Activated CD8-positive, alpha-beta T cell treated with anti-CD3 and anti-CD28 coated beads for 36 hours (primary cell): ENCODE measurements around the gene ARPC1A. TPM values are rescaled to one million over a fixed set of nuclear protein-coding genes. Genes with fewer than 3 reads are reported as not detected.
A peak's percentile ranks its signal among the peaks of the same experiment; 100 is the strongest.

ENCODE experiments used
- ATAC-seq: fragments of 200-7000 bp; cut with Tn5 transposase; one replicate; pipeline ENCODE4 v1.10.0; 2021; ENCODE audit warnings: mild to moderate bottlenecking, moderate library complexity
- CTCF ChIA-PET: fragments of 350-600 bp; sonication (Branson Sonifier 250); formaldehyde crosslinking; loops from one replicate; lab custom pipeline; 2021; ENCODE audit warnings: antibody characterized with exemption; lab: Charles Lee
- POLR2A ChIA-PET: fragments of 350-600 bp; sonication (Branson Sonifier 250); formaldehyde crosslinking; loops from one replicate; lab custom pipeline; 2021; ENCODE audit warnings: antibody characterized with exemption; lab: Charles Lee
- DNase-seq: peaks from one replicate; pipeline ENCODE4 v3.0.0-alpha.2; 2020
- H3K27ac Mint-ChIP-seq: one replicate; pipeline ENCODE4 v1.8.0; 2021; ENCODE audit warnings: mild to moderate bottlenecking, mixed read lengths
- H3K27me3 Mint-ChIP-seq: one replicate; pipeline ENCODE4 v1.8.0; 2021; ENCODE audit warnings: mixed read lengths
- H3K36me3 Mint-ChIP-seq: one replicate; pipeline ENCODE4 v1.8.0; 2021; ENCODE audit warnings: low read depth, mixed read lengths
- H3K4me1 Mint-ChIP-seq: one replicate; pipeline ENCODE4 v1.8.0; 2021; ENCODE audit warnings: low read depth, mixed read lengths
- H3K4me3 Mint-ChIP-seq: one replicate; pipeline ENCODE4 v1.8.0; 2021; ENCODE audit warnings: mild to moderate bottlenecking, moderate library complexity, mixed read lengths
- H3K9me3 Mint-ChIP-seq: one replicate; pipeline ENCODE4 v1.8.0; 2021; ENCODE audit warnings: mixed read lengths
- intact Hi-C: fragments of 100-400 bp; cut with micrococcal nuclease; formaldehyde crosslinking; loops from one replicate; pipeline ENCODE4 v1.10.0; 2022
- total RNA-seq, 2 experiments: library from RNA; stranded (reverse); gene quantifications; one replicate each; pipeline ENCODE4 v1.2.3, GENCODE V29; 2021
- TF ChIP-seq, protein P1 (sequence below): fragments of 200-600 bp; IDR thresholded peaks from one replicate; pipeline ENCODE4 v1.8.0; 2022; ENCODE audit warnings: antibody characterized with exemption, mild to moderate bottlenecking

Gene ARPC1A
- total RNA-seq, 2 experiments from 2014 or later, result 45.4 to 45.8 TPM

- POLR2A ChIA-PET, result interaction anchor here (1.1 to 5.1 kb wide), 3 partner anchors 10 to 14 kb away, joined by 3 to 58 read pairs (median 4); partner anchors contain the start of genes BUD31 and PDAP1
- intact Hi-C loops, result no loop called here
- Mint-ChIP-seq H3K4me3 (no peak overlapping the region), H3K36me3 (peaks cover 58% of the 10 kb centered on the region), H3K27me3 (no peaks in the 10 kb centered on the region), H3K4me1 (peaks cover 25% of the 10 kb centered on the region), H3K27ac (peak overlapping the region; percentile 45), H3K9me3 (no peaks in the 10 kb centered on the region)
- CTCF ChIA-PET, result interaction anchor here (1.5 kb wide), 1 partner anchor 9 kb away, joined by 4 read pairs; no protein-coding TSS in a partner anchor
- TF ChIP-seq, protein P1, sequence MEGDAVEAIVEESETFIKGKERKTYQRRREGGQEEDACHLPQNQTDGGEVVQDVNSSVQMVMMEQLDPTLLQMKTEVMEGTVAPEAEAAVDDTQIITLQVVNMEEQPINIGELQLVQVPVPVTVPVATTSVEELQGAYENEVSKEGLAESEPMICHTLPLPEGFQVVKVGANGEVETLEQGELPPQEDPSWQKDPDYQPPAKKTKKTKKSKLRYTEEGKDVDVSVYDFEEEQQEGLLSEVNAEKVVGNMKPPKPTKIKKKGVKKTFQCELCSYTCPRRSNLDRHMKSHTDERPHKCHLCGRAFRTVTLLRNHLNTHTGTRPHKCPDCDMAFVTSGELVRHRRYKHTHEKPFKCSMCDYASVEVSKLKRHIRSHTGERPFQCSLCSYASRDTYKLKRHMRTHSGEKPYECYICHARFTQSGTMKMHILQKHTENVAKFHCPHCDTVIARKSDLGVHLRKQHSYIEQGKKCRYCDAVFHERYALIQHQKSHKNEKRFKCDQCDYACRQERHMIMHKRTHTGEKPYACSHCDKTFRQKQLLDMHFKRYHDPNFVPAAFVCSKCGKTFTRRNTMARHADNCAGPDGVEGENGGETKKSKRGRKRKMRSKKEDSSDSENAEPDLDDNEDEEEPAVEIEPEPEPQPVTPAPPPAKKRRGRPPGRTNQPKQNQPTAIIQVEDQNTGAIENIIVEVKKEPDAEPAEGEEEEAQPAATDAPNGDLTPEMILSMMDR, result no peak
- ATAC-seq (no peak), DNase-seq (no peak)
Observed at GRCh38 chr7:99395616-99396327, 70.1 kb downstream of the ARPC1A start.

GRCh38 chr7:99396418-99397296, 71.0 kb downstream of the ARPC1A start:
- DNase-seq (no peak), ATAC-seq (no peak)
- Mint-ChIP-seq H3K4me3 (no peak overlapping the region), H3K36me3 (peaks cover 59% of the 10 kb centered on the region), H3K27ac (peak overlapping the region; percentile 45), H3K9me3 (no peaks in the 10 kb centered on the region), H3K4me1 (peaks cover 28% of the 10 kb centered on the region), H3K27me3 (no peaks in the 10 kb centered on the region)
- TF ChIP-seq, protein P1, result no peak
- intact Hi-C loops, result no loop called here
- ChIA-PET POLR2A (interaction anchor here (1.1 to 5.1 kb wide), 2 partner anchors 10 to 12 kb away, joined by 3 to 58 read pairs; partner anchors contain the start of genes BUD31 and PDAP1), CTCF (interaction anchor here (1.5 kb wide), 1 partner anchor 9 kb away, joined by 4 read pairs; no protein-coding TSS in a partner anchor)

- H3K36me3 Mint-ChIP-seq, result peaks cover 55% of the 10 kb centered on the region
- peak overlapping the region; percentile 73 for H3K27ac Mint-ChIP-seq
- DNase-seq (no peak), ATAC-seq (no peak)
- H3K4me3 Mint-ChIP-seq, result no peak overlapping the region
- no peaks in the 10 kb centered on the region for H3K9me3 Mint-ChIP-seq
- H3K27me3 Mint-ChIP-seq, result no peaks in the 10 kb centered on the region
- TF ChIP-seq, protein P1, result no peak
- peaks cover 24% of the 10 kb centered on the region for H3K4me1 Mint-ChIP-seq
- ChIA-PET CTCF (interaction anchor here (1.5 kb wide), 1 partner anchor 10 kb away, joined by 4 read pairs; no protein-coding TSS in a partner anchor), POLR2A (interaction anchor here (1.3 to 5.1 kb wide), 2 partner anchors 11 kb away, joined by 4 to 58 read pairs; partner anchors contain the start of genes BUD31 and PDAP1)
- intact Hi-C loops, result no loop called here
Observed at GRCh38 chr7:99397297-99397983, 71.7 kb downstream of the ARPC1A start.

GRCh38 chr7:99398891-99399445, 73.3 kb downstream of the ARPC1A start:
- Mint-ChIP-seq H3K27ac (peak overlapping the region; percentile 73), H3K4me1 (peaks cover 18% of the 10 kb centered on the region), H3K4me3 (no peak overlapping the region), H3K9me3 (no peaks in the 10 kb centered on the region), H3K36me3 (peaks cover 53% of the 10 kb centered on the region), H3K27me3 (no peaks in the 10 kb centered on the region)
- POLR2A ChIA-PET, result interaction anchor here (0.8 to 5.1 kb wide), 5 partner anchors 8 to 24 kb away, joined by 3 to 58 read pairs (median 4); partner anchors contain the start of genes BUD31 and PDAP1
- TF ChIP-seq, protein P1, result no peak
- CTCF ChIA-PET, result interaction anchor here (1.3 kb wide), 1 partner anchor 8 kb away, joined by 5 read pairs; no protein-coding TSS in a partner anchor
- intact Hi-C loops, result no loop called here
- ATAC-seq, result no peak
- DNase-seq, result no peak
